ENCODE data around the gene ZNF829.
A peak's percentile ranks its signal among the peaks of the same experiment; 100 is the strongest.

Gene ZNF829

GRCh38 chr19:36915992-36916830, at the start of gene ZNF829, which contains the start of gene ZNF568:
ZNF829 (minus strand) TSS chr19:36916291; CDS start chr19:36915167, 1,124 bp downstream.
ZNF568 (plus strand) TSS chr19:36916332; CDS start chr19:36922771, 6,439 bp downstream.
- peak; percentile 94 for DNase-seq

DNA sequence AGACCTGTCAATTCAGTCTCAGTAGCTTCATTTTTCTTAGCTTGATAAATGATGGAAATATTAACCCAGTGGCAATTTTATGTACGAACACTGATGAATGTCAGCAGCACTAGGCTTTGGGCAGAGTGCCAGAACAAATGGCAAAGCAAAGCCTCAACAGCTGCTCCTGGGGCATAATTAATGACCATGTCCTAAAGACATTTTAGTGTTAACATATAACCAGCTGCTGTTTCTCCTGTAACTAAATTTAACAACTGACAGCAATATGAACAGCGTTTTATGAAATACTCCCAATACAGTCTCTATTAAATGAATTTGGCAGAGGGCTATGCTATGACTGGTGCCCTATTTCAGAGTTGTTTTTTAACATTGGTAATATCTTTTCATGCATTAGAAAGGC, 47.2 kb upstream of the ZNF829 start:
- peak; percentile 91 for DNase-seq

- no peak for DNase-seq
These were observed 46.3 kb upstream of the ZNF829 start for GRCh38 chr19:36962346-36962745.

- DNase-seq, result no peak
These were observed 34.4 kb upstream of the ZNF829 start for GRCh38 chr19:36950335-36951119.

DNA sequence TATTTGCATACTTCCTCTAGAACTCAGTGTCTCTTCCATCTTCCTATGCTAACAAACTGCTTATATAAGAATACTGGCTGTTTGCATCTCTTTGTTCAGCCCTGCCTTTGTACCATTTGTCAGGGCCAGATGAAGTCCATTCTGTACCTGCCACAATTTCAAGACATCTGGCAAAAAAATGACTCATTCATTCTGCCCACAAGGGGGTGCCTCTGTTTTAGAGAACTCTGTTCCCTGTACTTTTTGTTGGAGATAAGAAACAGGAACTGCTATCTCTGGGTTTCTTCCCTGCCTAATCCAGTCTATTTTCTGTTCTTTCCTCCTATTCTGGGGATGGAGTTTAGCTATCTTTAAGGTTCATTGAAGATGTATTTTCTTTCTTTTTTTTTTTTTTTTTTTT, 23.1 kb upstream of the ZNF829 start:
- no peak for DNase-seq

DNA sequence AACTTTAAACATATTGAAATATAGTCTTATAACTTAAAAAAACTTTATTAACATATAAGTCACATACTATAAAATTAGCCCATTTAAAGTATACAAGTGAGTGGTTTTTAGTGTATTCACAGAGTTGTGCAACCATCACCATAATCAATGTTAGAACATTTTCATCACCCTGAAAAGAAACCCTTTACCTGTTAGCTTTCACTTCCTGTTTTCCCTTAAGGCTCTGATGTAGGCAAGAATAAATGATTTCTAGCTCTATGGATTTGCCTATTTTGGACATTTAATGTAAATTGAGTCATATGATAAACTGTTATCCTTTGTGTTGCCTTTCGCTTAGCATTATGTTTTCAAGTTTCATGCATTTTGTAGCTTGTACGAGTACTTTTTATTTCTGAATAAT, 15.6 kb upstream of the ZNF829 start:
- no peak for DNase-seq

GRCh38 chr19:36918090-36918489, 2.0 kb upstream of the ZNF829 start:
- no peak for DNase-seq

GRCh38 chr19:36916991-36917390, 900 bp upstream of the ZNF829 start:
- no peak for DNase-seq

DNA sequence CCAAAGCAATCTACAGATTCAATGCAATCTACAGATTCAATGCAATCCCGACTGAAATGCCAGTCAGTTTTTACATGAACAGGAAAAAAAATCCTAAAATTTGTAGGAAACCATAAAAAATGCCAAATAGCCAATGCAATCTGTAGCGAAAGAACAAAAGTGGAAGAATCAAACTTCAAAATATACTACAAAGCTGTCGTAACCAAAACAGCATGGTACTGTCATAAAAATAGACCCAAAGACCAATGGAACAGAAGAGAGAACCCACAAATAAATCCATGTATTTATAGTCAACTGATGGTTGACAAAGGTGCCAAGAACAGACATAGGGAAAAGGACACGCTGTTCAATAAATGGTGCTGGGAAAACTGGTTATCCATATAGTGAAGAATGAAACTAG, 17.7 kb downstream of the ZNF829 start:
- DNase-seq, result no peak

GRCh38 chr19:36894849-36895383, 21.2 kb downstream of the ZNF829 start:
- DNase-seq, result no peak

DNA sequence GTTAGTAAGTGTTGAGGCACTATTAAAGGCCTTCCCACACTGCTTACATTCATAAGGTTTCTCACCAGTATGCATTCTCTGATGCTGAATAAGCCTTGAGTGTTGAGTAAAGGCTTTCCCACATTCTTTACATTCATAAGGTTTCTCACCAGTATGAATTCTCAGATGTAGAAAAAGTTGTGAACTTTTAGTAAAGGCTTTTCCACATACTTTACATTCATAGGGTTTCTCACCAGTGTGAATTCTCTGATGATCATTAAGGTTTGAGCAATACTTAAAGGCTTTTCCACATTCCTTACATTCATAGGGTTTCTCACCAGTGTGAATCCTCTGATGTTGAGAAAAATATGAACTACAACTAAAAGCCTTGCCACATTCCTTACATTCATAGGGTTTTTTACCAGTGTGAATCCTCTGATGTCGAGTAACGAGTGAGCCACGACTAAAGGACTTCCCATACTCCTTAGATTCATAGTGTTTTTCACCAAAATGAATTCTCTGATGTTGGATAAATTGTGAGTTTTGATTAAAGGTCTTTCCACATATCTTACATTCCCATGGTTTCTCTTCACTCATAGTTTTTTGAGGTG, 24.2 kb downstream of the ZNF829 start:
- DNase-seq, result no peak

- DNase-seq, result no peak
These were observed 38.8 kb downstream of the ZNF829 start for GRCh38 chr19:36876993-36877938.

GRCh38 chr19:36851898-36852297, 64.2 kb downstream of the ZNF829 start:
- DNase-seq, result no peak

GRCh38 chr19:36850559-36851442, 65.3 kb downstream of the ZNF829 start, which contains the start of gene ZNF345:
ZNF345 (plus strand) TSS chr19:36850876; CDS start chr19:36876831, 25,955 bp downstream.
- DNase-seq, result peak; percentile 96

GRCh38 chr19:36849701-36850558, 66.2 kb downstream of the ZNF829 start:
- DNase-seq, result peak; percentile 82

DNA sequence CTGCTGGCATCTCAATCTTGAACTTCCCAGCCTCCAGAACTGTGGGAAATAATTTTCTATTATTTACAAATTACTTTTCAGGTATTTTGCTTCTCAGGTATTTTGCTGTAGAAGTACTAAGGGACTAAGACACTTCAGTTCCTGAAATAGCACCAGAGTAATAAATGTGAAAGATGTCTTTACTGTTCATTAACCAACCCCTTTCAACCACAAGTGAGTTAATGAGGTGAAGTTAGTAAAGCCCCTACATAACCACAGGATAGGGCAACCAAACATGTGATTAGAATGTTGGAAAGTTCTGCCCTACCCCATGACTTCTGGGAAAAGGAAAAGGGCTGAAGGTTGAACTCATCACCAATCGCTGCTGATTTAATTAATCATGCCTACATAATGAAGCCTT, 68.1 kb downstream of the ZNF829 start:
- no peak for DNase-seq

DNA sequence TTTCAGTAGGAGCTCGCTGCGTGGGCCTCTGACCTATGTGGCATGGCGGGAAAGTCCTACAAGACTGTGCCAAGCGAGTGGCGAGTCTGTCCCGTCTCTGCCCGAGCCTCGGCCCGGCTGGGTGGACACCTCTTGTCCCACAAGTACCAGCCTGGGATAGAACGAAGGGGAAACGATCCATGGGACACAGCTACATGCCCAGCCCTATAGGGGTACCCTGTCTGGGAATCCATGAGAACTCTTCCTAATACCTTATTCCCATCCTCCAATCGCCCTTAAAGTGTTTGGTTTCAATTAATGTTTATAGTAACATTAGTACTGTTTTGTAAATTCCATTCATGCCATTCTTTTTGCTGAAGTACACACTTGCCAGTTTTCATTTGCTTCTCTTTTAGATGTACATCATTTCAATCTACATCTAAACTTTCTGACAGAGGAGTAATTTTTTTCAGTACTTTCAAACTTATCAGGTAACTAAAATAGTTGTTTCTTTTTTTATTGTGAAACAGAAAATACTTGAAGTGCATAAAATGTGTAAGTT, 77.2 kb downstream of the ZNF829 start:
- no peak for DNase-seq
